ENCODE measurements around the gene AVPR1B. TPM values are rescaled to one million over a fixed set of nuclear protein-coding genes. Genes with fewer than 3 reads are reported as not detected.

The AVPR1B gene, protein sequence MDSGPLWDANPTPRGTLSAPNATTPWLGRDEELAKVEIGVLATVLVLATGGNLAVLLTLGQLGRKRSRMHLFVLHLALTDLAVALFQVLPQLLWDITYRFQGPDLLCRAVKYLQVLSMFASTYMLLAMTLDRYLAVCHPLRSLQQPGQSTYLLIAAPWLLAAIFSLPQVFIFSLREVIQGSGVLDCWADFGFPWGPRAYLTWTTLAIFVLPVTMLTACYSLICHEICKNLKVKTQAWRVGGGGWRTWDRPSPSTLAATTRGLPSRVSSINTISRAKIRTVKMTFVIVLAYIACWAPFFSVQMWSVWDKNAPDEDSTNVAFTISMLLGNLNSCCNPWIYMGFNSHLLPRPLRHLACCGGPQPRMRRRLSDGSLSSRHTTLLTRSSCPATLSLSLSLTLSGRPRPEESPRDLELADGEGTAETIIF
- not detected for total RNA-seq

DNA sequence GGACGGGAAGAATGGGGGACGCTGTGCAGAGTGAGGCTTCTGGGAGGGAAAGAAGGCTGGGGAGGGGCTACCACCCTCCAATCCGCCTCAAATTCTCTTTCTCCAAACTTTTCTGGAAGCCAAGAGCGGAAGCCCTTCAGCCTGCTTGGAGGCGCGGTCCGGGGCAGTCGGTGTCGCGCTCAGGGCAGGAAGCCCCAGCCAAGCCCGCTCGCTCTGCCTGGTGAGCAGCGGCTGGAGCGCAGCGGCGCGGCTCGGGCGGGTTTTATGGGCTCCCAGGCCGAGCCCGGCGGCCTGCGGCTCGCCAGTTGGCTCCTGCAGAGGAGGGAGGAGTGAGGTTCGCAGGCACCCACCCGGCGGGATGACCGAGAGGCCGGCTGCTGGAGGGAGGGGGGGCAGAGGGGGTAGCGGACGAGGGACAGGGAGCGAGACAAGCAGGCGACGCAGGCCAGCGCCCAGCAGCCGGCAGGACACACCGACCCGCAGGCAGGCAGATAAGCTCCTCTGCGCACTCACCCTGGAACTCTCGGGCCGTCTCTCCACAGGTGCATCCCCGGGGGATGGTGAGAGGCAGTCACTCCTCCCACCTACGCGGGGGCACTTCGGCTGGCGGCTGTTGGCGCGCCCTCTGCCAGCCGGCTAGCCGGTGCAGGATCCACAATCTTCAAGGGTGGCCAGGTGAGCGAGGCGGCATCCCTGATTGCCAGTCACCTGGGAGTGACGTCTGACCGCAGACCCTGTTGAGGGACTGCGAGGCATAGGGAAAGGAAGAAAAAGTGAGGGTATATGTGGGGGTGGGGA, at the start of gene AVPR1B:
TSS of gene AVPR1B (minus strand) at position 238 of the 798 bp plus-strand sequence. CDS start 498 bp downstream, outside the sequence.
- Histone ChIP-seq H3K36me3 (no peaks in the 10 kb centered on the region), H3K4me3 (peak within 1 kb of the TSS; percentile 2 to 52), H3K9me3 (peaks cover 0 to 18% (median 0%) of the 10 kb centered on the region in 3 donors), H3K27ac (peak within 1 kb of the TSS in 1 of 4 donors; percentile 16), H3K4me1 (peaks cover 0 to 15% (median 8%) of the 10 kb centered on the region in 3 donors), H3K27me3 (peaks cover 30% of the 10 kb centered on the region)
- TF ChIP-seq EP300 (IDR thresholded peaks at IDR 0.05), result no peak
- TF ChIP-seq, protein P1, sequence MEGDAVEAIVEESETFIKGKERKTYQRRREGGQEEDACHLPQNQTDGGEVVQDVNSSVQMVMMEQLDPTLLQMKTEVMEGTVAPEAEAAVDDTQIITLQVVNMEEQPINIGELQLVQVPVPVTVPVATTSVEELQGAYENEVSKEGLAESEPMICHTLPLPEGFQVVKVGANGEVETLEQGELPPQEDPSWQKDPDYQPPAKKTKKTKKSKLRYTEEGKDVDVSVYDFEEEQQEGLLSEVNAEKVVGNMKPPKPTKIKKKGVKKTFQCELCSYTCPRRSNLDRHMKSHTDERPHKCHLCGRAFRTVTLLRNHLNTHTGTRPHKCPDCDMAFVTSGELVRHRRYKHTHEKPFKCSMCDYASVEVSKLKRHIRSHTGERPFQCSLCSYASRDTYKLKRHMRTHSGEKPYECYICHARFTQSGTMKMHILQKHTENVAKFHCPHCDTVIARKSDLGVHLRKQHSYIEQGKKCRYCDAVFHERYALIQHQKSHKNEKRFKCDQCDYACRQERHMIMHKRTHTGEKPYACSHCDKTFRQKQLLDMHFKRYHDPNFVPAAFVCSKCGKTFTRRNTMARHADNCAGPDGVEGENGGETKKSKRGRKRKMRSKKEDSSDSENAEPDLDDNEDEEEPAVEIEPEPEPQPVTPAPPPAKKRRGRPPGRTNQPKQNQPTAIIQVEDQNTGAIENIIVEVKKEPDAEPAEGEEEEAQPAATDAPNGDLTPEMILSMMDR (IDR thresholded peaks at IDR 0.05), result no peak
- TF ChIP-seq POLR2AphosphoS5 (IDR thresholded peaks at IDR 0.05), result no peak
- TF ChIP-seq POLR2A (IDR thresholded peaks at IDR 0.05), result no peak
- peak; percentile 83 for ATAC-seq
- 0 to 5% methylated on average over 1 to 8 of the region's 55 CpGs for WGBS, 2 donors (ENCODE audit: low coverage in 1 of 2)

DNA sequence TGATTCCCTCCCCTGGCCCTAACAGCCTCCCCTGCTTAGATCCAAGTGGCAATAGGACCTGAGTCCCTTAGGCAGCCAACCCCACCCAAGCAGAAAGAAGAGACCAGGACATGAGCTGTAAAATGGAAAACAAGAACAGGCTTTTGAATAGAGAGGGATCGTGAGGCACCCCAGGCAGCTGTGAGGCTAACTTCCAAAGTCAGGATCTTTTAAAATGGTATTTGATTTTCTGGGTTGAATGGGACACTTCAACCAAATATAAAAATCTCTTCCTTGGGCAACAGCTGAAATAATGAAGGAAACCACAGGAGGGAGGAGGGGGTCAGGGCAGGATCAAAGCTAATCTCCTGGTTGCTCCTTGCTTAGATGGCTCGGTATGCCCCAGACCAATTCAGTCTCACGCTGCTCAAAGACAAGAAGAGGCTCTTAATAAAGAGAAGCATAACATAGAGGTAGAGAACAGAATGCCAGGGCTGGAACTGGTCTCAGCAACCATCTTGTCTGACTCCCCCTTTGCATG, 28.6 kb upstream of the AVPR1B start:
- H3K27ac ChIP-seq, result no peak overlapping the region
- no peak for TF ChIP-seq POLR2AphosphoS5 (IDR thresholded peaks at IDR 0.05)
- no peak for TF ChIP-seq EP300 (IDR thresholded peaks at IDR 0.05)
- TF ChIP-seq POLR2A (IDR thresholded peaks at IDR 0.05), result no peak
- TF ChIP-seq, protein P1 (IDR thresholded peaks at IDR 0.05), result no peak
- WGBS, 2 donors (ENCODE audit: low coverage in 1 of 2), result 37% methylated on average over 3 of the region's 3 CpGs; no CpG with 5 or more reads in 1 of the 2 donors
- no peaks in the 10 kb centered on the region for H3K4me1 ChIP-seq
- H3K27me3 ChIP-seq, result peaks cover 8% of the 10 kb centered on the region
- no peaks in the 10 kb centered on the region for H3K36me3 ChIP-seq
- ATAC-seq, result no peak
- H3K4me3 ChIP-seq, result no peak overlapping the region
- no peaks in the 10 kb centered on the region for H3K9me3 ChIP-seq

DNA sequence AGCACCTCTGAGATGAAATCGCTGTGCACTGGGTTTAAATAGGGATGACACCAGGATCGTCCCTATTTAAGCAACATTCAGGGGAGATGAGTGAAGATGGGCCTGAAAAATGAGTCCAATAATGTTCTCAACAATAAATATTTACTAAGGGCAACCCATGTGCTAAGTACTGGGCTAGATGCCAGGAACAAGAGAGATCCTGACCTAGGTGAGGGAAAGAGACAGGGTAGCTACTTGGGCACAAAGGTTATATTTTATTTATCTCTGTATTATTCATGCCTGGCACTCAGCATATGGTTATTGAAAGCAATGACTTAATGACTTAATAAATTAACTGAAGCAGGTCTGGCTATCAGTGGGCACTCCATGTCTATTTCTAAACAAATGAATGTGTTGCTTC, 27.4 kb upstream of the AVPR1B start:
- no peaks in the 10 kb centered on the region for H3K4me1 ChIP-seq
- no peak for ATAC-seq
- peaks cover 20% of the 10 kb centered on the region for H3K27me3 ChIP-seq
- TF ChIP-seq, protein P1 (IDR thresholded peaks at IDR 0.05), result no peak
- TF ChIP-seq POLR2A (IDR thresholded peaks at IDR 0.05) (no peak), POLR2AphosphoS5 (IDR thresholded peaks at IDR 0.05) (no peak), EP300 (IDR thresholded peaks at IDR 0.05) (no peak)
- WGBS, 2 donors (ENCODE audit: low coverage in 1 of 2), result 64 to 68% methylated on average over 2 of the region's 2 CpGs
- H3K9me3 ChIP-seq, result no peaks in the 10 kb centered on the region
- no peaks in the 10 kb centered on the region for H3K36me3 ChIP-seq
- H3K27ac ChIP-seq, result no peak overlapping the region
- H3K4me3 ChIP-seq, result no peak overlapping the region

DNA sequence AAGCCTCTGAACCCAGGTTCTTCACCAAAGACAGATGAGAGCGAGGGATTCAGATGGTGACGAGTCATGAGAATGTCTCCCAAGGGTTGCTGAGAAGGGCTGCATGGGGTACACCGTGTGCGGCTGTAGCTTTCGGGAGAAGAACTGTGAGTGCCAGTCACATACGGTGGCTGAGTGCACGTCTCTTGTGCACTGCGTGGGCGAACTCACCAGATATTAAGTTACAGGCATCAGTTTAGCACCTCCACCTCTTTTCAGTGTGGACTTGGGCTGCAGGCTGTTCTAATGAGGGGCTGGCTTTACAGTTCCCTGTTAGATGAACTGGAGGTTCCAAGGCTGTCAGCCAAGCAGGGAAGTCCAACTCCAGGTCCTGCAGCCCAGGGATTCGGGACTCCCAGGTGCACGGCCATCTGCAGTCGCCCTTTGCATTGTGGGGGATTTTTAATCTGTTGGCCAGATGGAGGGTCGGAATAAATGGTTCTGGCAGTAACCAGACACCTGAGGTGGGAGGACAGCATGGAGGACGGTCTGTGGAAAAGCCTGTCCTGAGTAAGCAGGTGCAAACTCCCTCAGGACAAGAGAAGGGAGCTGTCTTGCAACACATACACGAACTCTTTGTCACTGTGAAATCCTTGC, 26.5 kb upstream of the AVPR1B start:
- TF ChIP-seq EP300 (IDR thresholded peaks at IDR 0.05) (no peak), POLR2A (IDR thresholded peaks at IDR 0.05) (no peak), POLR2AphosphoS5 (IDR thresholded peaks at IDR 0.05) (no peak)
- TF ChIP-seq, protein P1 (IDR thresholded peaks at IDR 0.05), result no peak
- Histone ChIP-seq H3K9me3 (no peaks in the 10 kb centered on the region), H3K4me1 (no peaks in the 10 kb centered on the region), H3K27me3 (peaks cover 26% of the 10 kb centered on the region), H3K27ac (no peak overlapping the region), H3K4me3 (no peak overlapping the region), H3K36me3 (no peaks in the 10 kb centered on the region)
- ATAC-seq, result no peak
- 83 to 90% methylated on average over 2 to 12 of the region's 15 CpGs for WGBS, 2 donors (ENCODE audit: low coverage in 1 of 2)
